SK-N-DZ (cell line): ENCODE results near the gene ZNF385B.

Source experiments
- DNase-seq: peaks from one replicate; pipeline ENCODE4 v3.0.0-alpha.2; 2015; ENCODE audit warnings: low spot score

The ZNF385B gene

DNA sequence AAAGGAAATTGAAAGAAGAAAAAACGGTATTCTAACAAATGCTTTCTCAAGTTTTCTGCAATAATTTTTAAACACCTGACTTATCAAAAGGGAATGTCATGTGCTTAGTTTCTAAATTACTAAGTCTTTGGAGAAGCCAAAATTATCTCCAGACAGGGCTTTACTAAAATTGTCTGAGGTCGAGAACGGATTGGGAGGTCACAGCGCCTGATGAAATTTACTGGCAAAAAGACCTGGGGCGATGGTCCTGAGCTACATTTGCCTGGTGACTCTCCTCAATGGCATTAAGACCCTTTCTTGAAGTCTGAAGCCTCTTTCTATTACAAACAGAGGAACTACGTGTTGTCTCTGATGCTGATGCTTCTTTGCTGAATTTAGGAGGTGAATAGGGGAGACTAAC is 305.0 kb downstream of the ZNF385B start:
- DNase-seq, result no peak

DNA sequence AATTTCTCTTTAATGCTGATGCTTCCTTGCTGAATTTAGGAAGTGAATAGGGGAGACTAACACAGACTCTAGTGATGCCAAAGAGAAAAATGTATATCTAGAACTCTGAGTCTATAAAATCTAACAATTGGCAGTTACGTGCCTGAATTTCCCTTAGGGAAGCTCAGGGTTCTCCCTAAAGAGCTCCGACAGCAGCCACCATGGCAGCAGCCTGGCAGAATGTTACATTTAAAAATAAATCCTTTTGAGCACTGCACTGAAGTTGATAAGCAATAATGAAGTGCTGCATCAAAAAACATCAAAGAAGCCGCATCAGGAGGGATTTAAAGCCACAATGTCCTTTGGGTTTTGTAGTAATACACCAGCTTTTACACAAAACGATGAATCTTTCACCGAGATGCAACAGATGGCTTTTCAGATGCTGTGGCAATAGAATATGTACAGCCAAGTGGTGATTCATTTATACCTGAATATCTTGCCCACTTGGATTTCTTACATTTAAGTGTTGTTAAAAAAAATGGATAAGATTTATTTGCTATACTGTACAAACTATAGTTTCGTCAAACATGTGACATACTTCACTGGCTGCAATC is 305.6 kb downstream of the ZNF385B start:
- DNase-seq, result no peak

DNA sequence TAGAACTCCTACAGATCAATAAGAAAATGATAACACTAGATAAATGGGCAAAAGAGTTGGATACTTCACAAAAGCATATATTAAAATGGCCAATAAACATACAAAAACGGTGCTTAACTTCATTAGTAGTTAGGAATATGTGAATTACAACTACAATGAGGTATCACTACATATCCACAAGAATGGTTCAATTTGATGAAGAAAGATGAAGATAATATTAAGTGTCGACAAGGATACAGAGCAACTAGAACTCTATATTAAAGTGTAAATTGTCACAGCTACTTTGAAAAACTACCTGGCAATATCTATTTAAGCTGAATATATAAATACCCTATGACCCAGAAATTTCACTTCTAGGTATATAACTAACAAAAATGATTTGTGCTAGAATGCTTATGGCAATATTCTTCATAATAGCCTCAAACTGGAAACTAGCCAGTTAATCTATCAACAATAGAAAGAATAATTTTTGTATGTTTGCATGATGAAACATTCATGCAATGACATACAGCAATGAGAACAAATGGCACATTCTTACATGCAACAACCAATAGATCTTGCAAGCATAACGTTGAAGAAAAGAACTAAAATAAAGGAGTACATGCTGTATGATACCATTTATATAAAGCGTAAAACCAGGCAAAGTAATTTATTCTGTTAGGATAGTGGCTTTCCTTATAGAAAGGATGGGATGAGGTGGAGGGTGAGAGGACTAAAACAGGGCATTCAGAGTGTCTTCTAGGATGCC is 306.6 kb downstream of the ZNF385B start:
- no peak for DNase-seq

DNA sequence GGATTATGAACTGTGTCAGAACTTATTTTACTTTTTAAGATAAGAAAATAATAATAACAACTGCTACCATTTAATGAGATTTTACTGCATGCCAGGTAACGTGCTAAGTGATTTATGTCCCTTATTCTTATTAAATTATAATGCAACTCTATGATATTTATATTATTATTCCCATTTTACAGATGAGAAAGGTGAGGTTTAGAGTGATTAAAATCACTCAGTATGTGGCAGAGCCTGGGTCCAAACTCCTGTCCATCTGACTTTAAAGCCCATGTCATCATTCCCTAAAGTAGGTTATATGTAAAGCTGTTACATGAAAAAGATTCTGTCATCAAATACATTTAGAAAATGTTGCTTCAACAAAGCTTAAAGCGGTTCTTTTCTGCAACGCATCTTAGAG is 308.0 kb downstream of the ZNF385B start:
- no peak for DNase-seq

DNA sequence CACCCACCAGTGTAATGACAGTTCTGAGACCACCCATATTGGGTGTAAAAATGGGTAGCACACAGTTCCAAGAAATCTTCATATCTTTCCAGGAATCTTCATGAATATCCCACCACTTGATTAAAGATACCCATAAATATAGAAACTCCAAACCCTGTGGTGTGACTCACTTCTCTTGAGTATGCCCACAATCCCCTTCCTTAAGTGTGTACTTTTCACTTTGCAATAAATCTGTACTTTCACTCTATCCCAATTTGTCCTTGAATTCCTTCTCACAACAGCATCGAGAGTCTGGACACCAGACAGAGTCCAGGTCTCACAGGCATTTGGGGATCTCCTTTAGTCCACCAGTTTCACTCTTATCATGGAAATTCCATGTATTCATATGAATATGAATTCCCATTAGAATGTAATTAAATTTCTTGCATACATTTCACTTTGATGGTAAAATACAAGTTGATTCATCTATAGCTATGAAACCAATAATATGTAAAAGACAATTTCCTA is 309.8 kb downstream of the ZNF385B start:
- no peak for DNase-seq

DNA sequence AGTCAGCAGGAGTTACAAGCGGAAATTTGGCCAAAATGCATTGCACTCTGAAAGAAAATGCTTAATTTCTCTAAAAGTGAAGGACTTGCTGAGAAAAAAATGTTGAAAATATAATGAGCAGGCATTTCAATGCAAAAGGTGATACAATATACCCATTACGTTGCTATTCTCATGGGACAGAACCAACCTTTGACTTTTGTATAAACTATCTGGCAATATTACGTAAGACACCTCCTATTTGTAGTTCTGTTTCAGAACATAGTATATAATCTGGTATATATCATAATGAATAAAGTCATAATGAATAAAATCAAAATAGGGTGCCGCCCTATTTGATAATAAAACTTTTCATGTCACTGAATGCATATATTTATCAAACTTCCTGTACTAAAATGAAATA is 310.6 kb downstream of the ZNF385B start:
- no peak for DNase-seq

DNA sequence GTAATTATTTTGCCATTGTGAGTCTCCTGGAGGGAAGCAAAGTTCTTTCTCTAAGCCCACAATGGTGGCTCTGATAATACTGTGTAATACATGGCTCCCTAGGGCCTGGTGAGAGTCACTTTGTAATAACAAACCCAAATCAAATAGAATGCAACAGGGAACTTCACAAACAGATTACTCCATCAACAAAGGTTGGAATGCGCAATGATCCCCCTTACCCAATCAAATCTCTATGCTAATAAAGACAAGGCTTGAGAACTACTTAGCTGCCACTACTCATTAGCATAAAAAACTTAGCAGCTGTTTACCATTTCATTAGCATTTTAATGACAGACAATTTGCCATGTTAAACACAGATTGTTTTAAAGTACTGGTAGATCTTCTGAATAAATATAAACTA is 311.2 kb downstream of the ZNF385B start:
- no peak for DNase-seq

DNA sequence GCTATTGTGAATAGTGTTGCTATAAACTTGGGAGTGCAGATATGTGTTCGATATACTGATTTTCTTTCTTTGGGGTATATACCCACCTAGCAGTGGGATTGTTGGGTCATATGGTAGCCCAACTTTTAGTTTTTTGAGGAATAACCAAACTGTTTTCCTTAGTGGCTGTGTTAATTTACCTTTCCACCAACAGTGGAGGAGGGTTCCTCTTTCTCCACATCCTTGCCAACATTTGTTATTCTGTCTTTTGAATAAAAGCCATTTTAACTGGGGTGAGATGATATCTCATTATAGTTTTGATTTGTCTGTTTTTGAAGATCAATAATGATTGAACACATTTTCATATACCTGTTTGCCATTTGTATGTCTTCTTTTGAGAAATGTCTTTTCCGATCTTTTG is 314.8 kb downstream of the ZNF385B start:
- no peak for DNase-seq

DNA sequence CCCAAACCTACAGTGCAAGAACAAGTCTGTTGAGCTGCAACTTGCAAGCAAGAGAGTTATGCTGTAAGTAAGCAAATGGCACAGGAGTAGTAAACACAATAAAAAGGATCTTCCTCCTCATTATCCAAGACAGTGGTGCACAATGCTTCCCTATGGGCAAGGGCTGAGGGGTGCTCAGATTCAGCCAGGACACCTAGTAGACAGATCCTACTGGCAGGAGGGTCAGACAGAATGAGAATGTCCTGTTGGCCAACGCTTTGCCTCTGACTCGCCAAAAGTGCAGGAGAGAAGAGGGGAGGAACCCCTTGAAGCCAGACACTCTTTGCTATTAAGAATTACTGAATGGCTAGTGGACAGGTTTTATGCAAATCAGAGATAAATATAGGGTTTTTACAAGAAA is 316.4 kb downstream of the ZNF385B start:
- DNase-seq, result no peak

DNA sequence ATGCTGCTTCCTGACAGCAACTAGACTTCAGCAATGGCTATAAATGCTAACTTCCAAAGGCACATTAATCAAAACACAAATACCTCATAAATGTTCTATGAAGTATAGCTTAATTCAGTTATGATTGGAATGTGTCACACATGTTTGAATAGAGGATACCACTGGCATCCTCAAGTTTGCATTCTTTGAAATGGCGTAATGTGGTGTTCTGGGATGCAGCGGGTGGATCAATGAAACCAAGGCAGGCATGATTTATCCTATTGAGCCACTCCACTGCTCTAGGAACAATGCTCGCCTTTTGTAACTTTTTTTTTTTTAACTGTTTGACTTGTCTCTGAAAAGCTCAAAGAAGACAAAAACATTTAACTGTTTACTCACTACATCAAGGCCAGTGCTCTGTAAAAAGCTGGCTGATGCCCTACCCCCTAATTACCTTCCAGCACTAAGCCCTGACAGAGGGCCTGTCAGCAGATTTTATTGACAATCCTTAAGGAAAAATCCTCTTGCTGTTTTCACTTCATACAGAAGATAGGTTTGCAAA is 318.0 kb downstream of the ZNF385B start:
- no peak for DNase-seq

DNA sequence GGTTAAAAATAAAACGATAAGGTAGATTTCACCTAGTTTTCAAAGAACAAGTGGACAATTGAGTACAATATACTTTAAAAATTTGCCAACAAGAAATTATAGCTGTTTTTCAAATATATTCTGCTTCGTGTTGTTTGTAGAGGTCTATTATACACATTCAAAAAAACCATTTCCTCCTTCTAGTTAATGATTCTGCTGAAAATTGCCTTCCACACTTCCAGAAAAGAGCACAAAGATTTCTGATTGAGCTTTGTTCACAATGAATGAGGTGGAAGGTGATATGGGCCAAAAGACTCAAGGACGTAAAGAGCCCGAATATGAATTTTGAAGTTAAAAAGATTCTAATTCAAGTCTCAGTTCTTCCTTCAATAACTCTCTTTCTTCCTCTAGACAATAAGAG is 319.8 kb downstream of the ZNF385B start:
- no peak for DNase-seq

DNA sequence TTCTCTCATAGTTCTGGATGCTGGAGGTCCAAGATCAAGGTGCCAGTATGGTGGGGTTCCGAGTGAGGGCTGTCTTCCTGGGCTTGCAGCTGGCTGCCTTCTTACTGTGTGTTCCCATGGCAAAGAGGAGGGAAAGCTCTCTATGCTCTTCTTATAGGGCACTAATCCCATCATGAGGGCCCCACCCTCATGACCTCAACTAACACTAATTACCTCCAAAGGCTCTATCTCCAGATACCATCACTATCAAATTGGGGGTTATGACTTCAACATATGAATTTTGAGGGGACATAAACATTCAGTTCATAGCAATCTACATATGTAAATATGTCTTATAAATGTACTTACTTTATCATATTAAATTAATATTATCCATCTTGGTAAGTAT is 322.3 kb downstream of the ZNF385B start:
- no peak for DNase-seq

DNA sequence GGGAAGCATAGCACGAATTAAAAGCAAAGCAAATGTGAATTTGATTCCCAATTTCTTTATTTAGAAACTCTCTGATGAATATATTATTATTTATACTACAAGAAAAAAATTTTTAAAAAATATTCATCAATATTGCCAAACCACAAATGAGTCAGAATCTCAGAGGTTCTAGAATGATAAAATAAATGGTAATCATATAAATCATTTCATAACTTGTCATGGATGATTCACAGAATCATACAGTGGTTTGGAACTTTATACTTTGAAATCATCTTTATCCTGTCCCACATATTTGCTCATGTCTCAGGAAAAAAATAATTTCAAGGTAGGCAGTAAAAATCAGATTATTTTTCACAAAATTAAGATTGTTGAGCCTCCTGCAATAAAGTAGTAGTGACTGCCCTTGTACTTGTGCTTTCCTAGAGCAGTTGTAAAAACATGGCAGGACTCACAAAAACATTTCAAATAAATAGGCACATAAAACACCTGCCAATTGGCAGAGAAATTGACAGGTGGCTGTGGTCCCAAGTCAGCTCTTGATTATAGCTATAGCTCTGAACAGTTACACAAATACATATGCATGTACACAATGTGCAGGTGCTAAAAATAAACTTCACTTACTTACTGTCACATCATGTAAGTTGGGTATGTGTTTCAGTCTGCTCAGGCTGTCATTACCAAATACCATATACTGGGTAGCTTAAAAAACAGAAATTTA is 322.8 kb downstream of the ZNF385B start:
- DNase-seq, result no peak

DNA sequence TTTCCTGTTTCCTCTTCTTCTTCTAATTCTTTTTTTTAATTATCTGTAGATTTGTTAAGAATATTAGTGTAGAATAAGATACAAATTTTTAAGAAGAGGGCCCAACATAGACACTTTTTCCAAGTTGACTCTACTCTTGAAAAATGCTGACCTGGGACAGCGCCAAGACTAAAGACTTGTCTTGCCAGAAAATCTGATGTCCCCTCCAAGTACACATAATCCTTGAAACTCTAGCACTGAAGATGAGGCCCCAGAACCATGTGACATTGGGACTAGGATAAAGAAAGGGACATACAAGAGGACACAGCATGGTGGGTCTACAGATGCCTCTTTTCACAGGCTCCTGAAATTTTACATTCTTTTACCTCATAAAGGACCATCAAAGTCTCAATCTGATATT is 325.2 kb downstream of the ZNF385B start:
- no peak for DNase-seq

DNA sequence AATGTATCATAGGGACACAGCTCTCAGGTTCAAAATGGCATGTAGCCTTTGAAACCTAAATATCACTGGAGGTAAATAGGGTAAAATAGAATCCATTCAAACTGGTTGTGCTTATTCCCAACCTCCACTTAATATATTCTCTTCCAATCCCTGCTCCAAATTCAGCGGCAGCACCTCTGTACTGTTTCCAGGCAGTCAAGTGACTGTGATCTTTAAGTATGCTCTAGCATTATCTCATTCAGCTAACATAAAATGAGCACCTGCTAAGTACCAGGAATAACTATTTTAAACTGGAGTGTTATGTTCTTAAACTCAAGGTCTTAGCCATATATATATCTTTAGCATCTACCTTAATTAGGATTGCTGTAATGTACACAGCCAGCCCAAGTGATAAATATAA is 327.5 kb downstream of the ZNF385B start:
- no peak for DNase-seq

DNA sequence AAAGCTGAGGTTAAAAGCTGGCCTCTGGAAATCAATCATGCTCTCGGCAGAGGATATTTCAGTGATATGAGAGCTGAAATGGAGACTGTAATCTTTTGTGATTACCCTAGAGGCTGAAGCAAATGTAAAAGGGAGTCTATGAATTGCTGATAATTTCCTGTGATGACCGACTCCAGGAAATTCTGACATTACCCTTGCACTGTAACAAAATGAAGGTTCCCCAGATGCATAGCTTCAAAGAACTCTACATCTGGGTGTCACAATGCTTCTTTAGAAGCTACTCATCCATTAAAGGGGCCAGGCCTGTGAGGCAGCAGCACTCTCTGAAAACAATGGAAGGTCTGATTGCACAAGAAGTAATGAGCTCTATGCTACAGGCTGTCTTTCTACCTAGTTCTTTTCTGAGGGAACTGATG is 328.5 kb downstream of the ZNF385B start:
- no peak for DNase-seq

DNA sequence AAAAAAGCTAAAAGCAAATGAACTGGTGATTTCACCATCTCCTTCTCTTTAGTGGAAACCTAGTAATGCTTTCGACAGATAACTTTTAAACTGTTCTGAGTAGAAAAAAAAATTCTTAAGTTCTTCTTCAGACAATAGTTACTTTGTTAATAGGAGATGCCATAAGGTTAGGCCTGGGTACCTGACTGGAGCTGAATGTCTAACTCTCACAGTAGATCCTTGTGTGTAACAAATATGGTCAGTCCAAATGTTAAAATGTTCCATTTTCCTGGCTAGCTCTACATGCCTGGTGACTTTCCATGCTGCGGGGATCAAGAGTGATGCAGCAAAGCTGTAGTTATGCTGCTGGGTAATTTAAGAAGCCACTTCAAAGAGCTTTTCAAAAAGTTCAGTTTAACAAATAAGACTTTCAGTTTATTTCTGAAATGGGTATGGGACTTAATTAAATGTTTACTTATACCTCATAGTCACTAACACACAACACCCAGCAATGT is 332.8 kb downstream of the ZNF385B start:
- no peak for DNase-seq

DNA sequence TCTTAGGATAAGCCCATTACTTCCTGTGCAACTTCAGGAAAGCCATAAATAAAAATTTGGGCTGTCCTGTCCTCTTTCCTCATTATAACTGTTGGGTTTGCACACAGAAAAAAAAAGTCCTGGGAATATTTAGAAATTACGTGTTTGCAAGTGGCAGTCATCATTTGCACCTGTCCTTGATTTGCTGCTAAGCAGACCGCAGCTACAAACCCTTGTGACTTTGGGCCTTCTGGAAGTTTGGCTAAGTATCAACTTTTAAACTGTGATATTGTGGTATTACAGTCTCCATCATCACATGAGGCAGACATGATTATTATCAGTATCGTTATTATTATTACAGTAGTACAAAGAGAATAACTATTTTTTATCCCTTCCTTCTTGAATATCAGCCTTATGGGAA is 336.1 kb downstream of the ZNF385B start:
- no peak for DNase-seq

DNA sequence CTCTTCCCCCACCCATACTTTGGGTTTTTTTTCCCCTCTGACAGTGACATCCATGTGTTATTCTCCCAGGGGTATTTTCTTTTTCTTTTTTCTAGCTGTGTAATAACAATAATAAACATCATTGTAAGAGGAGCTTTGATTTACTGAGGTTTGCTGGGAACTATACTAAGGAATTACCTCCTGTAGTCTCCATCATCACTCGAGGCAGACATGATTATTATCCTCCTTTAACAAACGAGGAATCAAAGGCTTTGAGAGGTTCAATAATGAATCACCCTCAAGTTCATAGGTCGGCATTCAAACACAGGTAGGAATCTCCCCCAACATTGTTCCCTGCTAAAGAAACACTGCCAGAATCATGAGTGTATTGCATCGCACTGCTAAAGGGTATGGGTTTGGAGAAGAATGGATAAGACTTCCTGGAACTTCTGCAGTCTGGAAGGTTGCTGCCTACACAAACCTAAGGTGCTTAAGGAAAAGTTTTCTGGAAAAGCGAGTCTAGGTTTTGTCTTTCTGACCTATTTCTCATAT is 336.5 kb downstream of the ZNF385B start:
- DNase-seq, result no peak

DNA sequence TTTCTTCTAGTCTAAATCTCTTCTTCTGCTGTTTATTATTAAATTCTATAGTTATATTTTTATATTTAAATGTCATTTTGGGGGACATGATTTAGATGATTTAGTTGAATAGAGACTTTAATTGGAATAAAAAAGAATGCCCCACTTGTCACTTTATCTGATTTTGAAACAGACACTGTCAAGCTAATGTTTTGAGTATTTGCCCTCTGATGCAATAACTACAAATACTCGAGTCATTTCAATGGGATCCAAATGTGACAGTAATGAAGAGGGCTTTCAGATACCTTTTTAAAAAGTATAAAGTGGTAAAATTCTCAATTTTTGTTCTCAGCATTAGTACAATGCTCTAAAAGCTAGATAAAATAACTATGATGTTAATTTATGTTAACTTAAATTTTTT is 339.5 kb downstream of the ZNF385B start:
- DNase-seq, result no peak

DNA sequence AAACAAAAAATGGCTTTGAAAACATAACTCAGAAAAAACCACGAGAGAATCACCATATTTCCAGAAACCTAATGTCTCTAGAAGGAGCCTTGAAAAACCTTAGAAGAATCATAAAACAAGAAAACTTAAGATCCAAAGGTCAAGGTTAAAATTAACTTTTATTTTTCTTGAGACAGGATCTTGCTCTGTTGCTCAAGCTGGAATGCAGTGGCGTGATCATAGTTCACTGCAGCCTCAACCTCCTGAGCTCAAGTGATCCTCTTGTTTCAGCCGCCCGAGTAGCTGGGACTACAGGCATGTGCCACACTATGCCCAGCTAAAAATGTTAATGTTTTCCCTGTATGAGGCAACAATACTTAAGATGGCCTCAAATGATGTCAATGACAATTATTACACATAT is 342.6 kb downstream of the ZNF385B start:
- no peak for DNase-seq

DNA sequence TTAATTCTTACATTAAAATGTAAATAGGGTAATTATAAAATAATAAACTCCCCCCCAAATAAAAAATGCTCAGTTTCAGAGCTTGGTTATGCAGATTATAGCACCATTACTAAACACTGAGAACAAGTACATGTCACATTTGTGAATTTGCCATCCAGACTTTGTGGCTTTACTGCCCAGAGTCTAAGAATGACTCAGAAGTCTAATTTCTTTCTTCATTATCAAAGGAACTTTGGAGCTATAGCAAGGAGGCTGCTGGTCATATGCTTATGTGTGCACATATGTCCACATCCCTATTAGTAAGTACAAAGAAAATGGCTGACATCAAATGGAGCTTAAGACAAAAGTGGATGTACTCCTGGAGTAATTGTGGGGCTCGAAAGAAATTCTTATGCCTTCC is 348.2 kb downstream of the ZNF385B start:
- DNase-seq, result no peak
